Activated gamma-delta T cell treated with Interleukin-2 at 50 U/mL for 16 hours (primary cell): ENCODE measurements around the gene ELAC2.
"Not testable (repeated sequence)": the region's sequence is repeated elsewhere in the genome, so short reads cannot be mapped to it uniquely, and the experiment has no call there.

Experiments
- DNase-seq: peaks from one replicate; pipeline ENCODE4 v3.0.0-alpha.2; 2020

ELAC2 gene

GRCh38 chr17:12985431-12986293 is 32.2 kb downstream of the ELAC2 start:
- DNase-seq: no peak

- no peak for DNase-seq
Measured at GRCh38 chr17:12983991-12984884, 33.6 kb downstream of the ELAC2 start.

GRCh38 chr17:12982224-12982623 is 35.6 kb downstream of the ELAC2 start:
- no peak for DNase-seq

- no peak for DNase-seq
Measured at GRCh38 chr17:12979826-12980500, 37.9 kb downstream of the ELAC2 start.

GRCh38 chr17:12979246-12979645 is 38.6 kb downstream of the ELAC2 start:
- DNase-seq: no peak

- DNase-seq: not testable (repeated sequence)
Measured at GRCh38 chr17:12978787-12979186, 39.0 kb downstream of the ELAC2 start.

GRCh38 chr17:12977008-12977751 is 40.6 kb downstream of the ELAC2 start:
- no peak for DNase-seq

GRCh38 chr17:12974005-12974531 is 43.8 kb downstream of the ELAC2 start:
- DNase-seq: no peak

- no peak for DNase-seq
Measured at GRCh38 chr17:12973496-12974004, 44.3 kb downstream of the ELAC2 start.

- DNase-seq: no peak
Measured at GRCh38 chr17:12967962-12968361, 49.9 kb downstream of the ELAC2 start.

GRCh38 chr17:12966413-12966812 is 51.4 kb downstream of the ELAC2 start:
- DNase-seq: no peak

- no peak for DNase-seq
Measured at GRCh38 chr17:12965988-12966387, 51.8 kb downstream of the ELAC2 start.

GRCh38 chr17:12964840-12965239 is 53.0 kb downstream of the ELAC2 start:
- no peak for DNase-seq

GRCh38 chr17:12964162-12964561 is 53.7 kb downstream of the ELAC2 start:
- no peak for DNase-seq

GRCh38 chr17:12963505-12963904 is 54.3 kb downstream of the ELAC2 start:
- no peak for DNase-seq

- DNase-seq: no peak
Measured at GRCh38 chr17:12961655-12962054, 56.2 kb downstream of the ELAC2 start.

- no peak for DNase-seq
Measured at GRCh38 chr17:12959441-12959840, 58.4 kb downstream of the ELAC2 start.

GRCh38 chr17:12958786-12959185 is 59.0 kb downstream of the ELAC2 start:
- DNase-seq: no peak

- DNase-seq: no peak
Measured at GRCh38 chr17:12955521-12955920, 62.3 kb downstream of the ELAC2 start.

GRCh38 chr17:12953156-12953555 is 64.7 kb downstream of the ELAC2 start:
- no peak for DNase-seq

- DNase-seq: no peak
Measured at GRCh38 chr17:12952012-12952411, 65.8 kb downstream of the ELAC2 start.

- no peak for DNase-seq
Measured at GRCh38 chr17:12947047-12947446, 70.8 kb downstream of the ELAC2 start.
